Choroid plexus epithelial cell (primary cell): ENCODE data around the gene MYPOP.
"Not testable (repeated sequence)": the region's sequence is repeated elsewhere in the genome, so short reads cannot be mapped to it uniquely, and the experiment has no call there.

ENCODE experiments used
- DNase-seq: peaks from one replicate; pipeline ENCODE4 v3.0.0-alpha.2; 2010; ENCODE audit warnings: low read depth
- H3K4me3 ChIP-seq: 2 replicates; pipeline ENCODE4 v1.5.1; 2011; ENCODE audit warnings: low read depth, mild to moderate bottlenecking, control low read depth, low read length, moderate library complexity
- CTCF ChIP-seq: conservative IDR thresholded peaks from 2 replicates; pipeline ENCODE4 v1.5.1; 2011; ENCODE audit warnings: low read depth, mild to moderate bottlenecking, control low read depth, inconsistent platforms, low read length, moderate library complexity

MYPOP gene

DNA sequence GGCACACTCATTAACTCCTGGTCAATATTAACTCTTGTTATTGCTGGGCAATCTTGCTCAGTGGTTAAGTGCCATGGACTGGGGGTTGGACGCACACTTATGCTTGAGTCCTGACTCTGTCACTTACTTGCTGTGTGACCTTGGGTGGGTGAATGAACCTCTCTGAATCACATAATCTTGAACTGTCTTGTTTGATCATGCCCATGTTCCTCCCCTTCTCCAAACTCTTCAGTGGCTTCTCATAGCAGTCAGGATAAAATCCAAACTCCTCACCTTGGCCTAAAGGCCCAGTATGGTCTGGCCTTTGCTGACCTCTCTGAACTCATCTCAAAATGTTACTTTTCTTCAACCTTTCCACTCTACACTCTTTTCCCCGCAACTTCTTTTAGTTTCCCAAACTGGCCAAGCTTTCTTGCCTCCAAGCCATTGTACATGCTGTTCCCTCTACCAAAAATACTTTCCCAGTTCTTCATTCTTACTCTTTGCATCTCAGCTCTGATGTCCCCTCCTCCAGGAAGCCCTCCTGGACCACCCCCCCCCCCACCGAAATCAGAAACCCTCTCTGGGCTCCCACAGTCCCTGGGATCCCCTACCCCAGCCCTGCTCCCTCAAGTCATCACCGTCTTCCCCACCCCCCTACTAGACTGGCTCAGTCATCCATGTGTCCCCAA is 2.4 kb downstream of the MYPOP start:
- no peak for TF ChIP-seq CTCF
- H3K4me3 ChIP-seq, result no peak overlapping the region
- no peak for DNase-seq

DNA sequence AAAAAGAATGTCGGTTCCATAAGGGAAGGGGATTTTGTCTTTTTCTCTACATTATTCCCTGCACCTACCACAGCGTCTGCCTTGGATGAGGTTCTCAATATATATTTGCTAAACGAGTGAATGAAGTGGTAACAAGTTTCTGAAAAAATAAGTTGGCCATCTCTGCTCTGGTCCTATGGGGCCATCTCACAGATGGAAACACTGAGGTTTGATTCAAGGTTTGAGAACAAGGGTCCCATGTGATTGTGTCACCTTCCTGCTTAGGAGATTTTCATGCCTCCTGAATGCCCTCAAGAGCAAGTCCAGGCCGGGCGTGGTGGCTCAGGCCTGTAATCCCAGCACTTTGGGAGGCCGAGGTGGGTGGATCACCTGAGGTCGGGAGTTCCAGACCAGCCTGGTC is 3.2 kb downstream of the MYPOP start:
- DNase-seq, result no peak
- no peak overlapping the region for H3K4me3 ChIP-seq
- no peak for TF ChIP-seq CTCF

- TF ChIP-seq CTCF, result no peak
- no peak overlapping the region for H3K4me3 ChIP-seq
- no peak for DNase-seq
Observed at GRCh38 chr19:45897261-45897812, 5.1 kb downstream of the MYPOP start.

- not testable (repeated sequence) for H3K4me3 ChIP-seq, DNase-seq
Observed at GRCh38 chr19:45895983-45896599, 6.3 kb downstream of the MYPOP start.

- no peak for TF ChIP-seq CTCF
- no peak overlapping the region for H3K4me3 ChIP-seq
- no peak for DNase-seq
Observed at GRCh38 chr19:45895519-45895972, 6.9 kb downstream of the MYPOP start.

GRCh38 chr19:45890877-45891276 is 11.5 kb downstream of the MYPOP start:
- H3K4me3 ChIP-seq, result no peak overlapping the region
- no peak for TF ChIP-seq CTCF
- DNase-seq, result no peak

GRCh38 chr19:45889210-45889885 is 13.1 kb downstream of the MYPOP start:
- TF ChIP-seq CTCF, result no peak
- H3K4me3 ChIP-seq, result no peak overlapping the region
- no peak for DNase-seq
